Lower lobe of right lung (tissue), 2 donors: ENCODE data around the gene SLC37A2. TPM values are rescaled to one million over a fixed set of nuclear protein-coding genes. Genes with fewer than 3 reads are reported as not detected.

Experiments used
- ATAC-seq, 2 donors: fragments of 200-7000 bp; cut with Tn5 transposase; one replicate each; pipeline ENCODE4 v1.9.1; 2020 to 2022; ENCODE audit warnings: mild to moderate bottlenecking in 2 of 2, moderate library complexity in 2 of 2
- DNase-seq: peaks from one replicate; pipeline ENCODE4 v3.0.0-alpha.2; 2020
- H3K27ac ChIP-seq: fragments of 200-600 bp; one replicate; pipeline ENCODE4 v1.8.0; 2022
- H3K27me3 ChIP-seq: fragments of 200-600 bp; one replicate; pipeline ENCODE4 v1.8.0; 2022; ENCODE audit warnings: low read depth
- H3K36me3 ChIP-seq: fragments of 200-600 bp; one replicate; pipeline ENCODE4 v1.8.0; 2022; ENCODE audit warnings: mild to moderate bottlenecking
- H3K4me1 ChIP-seq: fragments of 200-600 bp; one replicate; pipeline ENCODE4 v1.8.0; 2022
- H3K4me3 ChIP-seq: fragments of 200-600 bp; one replicate; pipeline ENCODE4 v1.8.0; 2022; ENCODE audit warnings: mild to moderate bottlenecking
- H3K9me3 ChIP-seq: fragments of 200-600 bp; one replicate; pipeline ENCODE4 v1.8.0; 2022
- intact Hi-C: fragments of 100-400 bp; cut with DNase I; formaldehyde crosslinking; loops from one replicate; pipeline ENCODE4 v1.11.0; 2022
- total RNA-seq: library from RNA; stranded (reverse); fragmentation: NEBNext Ultra II Directional; extraction: Animal tissue kit (Norgen Biotek cat#: 25700); gene quantifications from one replicate; pipeline ENCODE4 v1.2.1, GENCODE V29; 2021
- TF ChIP-seq, protein P1 (sequence below): fragments of 200-600 bp; IDR thresholded peaks from one replicate; pipeline ENCODE4 v1.8.0; 2022; ENCODE audit warnings: antibody characterized with exemption, mild to moderate bottlenecking
- donor health status: DM: no; HTN: yes; CAD: no; lungs with severe emphysema.

Gene SLC37A2
- total RNA-seq, 1 donor from 2014 or later, result 25.0 TPM

DNA sequence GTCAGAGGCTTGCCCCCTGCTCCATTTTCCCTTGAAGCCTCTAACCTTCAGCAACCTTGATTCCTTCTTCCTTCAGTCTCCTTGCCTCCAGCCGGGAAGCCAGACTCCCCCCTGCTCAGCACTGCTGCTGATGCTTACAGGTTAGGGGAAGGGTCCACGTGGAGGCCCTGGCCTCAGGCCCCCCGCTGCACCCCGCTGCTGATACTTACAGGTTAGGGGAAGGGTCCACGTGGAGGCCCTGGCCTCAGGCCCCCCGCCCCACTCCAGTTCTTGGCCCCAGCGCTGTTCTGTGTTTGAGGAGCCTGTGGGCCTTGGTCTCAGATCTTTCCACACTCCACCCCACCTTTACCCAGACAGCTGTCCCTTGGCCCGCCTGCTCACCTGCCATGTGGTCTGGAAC lies 75.9 kb downstream of the SLC37A2 start:
- TF ChIP-seq, protein P1, sequence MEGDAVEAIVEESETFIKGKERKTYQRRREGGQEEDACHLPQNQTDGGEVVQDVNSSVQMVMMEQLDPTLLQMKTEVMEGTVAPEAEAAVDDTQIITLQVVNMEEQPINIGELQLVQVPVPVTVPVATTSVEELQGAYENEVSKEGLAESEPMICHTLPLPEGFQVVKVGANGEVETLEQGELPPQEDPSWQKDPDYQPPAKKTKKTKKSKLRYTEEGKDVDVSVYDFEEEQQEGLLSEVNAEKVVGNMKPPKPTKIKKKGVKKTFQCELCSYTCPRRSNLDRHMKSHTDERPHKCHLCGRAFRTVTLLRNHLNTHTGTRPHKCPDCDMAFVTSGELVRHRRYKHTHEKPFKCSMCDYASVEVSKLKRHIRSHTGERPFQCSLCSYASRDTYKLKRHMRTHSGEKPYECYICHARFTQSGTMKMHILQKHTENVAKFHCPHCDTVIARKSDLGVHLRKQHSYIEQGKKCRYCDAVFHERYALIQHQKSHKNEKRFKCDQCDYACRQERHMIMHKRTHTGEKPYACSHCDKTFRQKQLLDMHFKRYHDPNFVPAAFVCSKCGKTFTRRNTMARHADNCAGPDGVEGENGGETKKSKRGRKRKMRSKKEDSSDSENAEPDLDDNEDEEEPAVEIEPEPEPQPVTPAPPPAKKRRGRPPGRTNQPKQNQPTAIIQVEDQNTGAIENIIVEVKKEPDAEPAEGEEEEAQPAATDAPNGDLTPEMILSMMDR, result no peak
- DNase-seq, result no peak
- ATAC-seq, result no peak

GRCh38 chr11:125139778-125140177 lies 76.7 kb downstream of the SLC37A2 start:
- DNase-seq (no peak), ATAC-seq (no peak)
- H3K4me1 ChIP-seq, result peaks cover 8% of the 10 kb centered on the region
- intact Hi-C loops, result loop anchor here (5.0 kb wide), 1 partner anchor 177 kb away; no protein-coding TSS in a partner anchor
- no peaks in the 10 kb centered on the region for H3K9me3 ChIP-seq
- no peak overlapping the region for H3K27ac ChIP-seq
- TF ChIP-seq, protein P1, result no peak
- peaks cover 24% of the 10 kb centered on the region for H3K27me3 ChIP-seq
- no peak overlapping the region for H3K4me3 ChIP-seq
- H3K36me3 ChIP-seq, result no peaks in the 10 kb centered on the region

More for the DNA sequence above, 75.9 kb downstream of the SLC37A2 start:
- H3K36me3 ChIP-seq, result no peaks in the 10 kb centered on the region
- peaks cover 24% of the 10 kb centered on the region for H3K27me3 ChIP-seq
- H3K4me3 ChIP-seq, result no peak overlapping the region
- no peak overlapping the region for H3K27ac ChIP-seq
- peaks cover 8% of the 10 kb centered on the region for H3K4me1 ChIP-seq
- intact Hi-C loops, result no loop called here
- no peaks in the 10 kb centered on the region for H3K9me3 ChIP-seq

Other genes starting within 250 kb of the SLC37A2 start
- gene ROBO3, start 197.9 kb upstream of the SLC37A2 start, total RNA-seq, result 11.3 TPM
- 58.3 TPM for gene ROBO4, start 165.4 kb upstream of the SLC37A2 start, total RNA-seq
- gene HEPN1, start 144.1 kb upstream of the SLC37A2 start, total RNA-seq, result not detected
- gene HEPACAM, start 127.3 kb upstream of the SLC37A2 start, total RNA-seq, result not detected
- gene CCDC15, start 109.1 kb upstream of the SLC37A2 start, total RNA-seq, result 1.4 TPM
- gene TMEM218, start 48.3 kb downstream of the SLC37A2 start, total RNA-seq, result 20.5 TPM
- gene PKNOX2, start 101.4 kb downstream of the SLC37A2 start, total RNA-seq, result 14.4 TPM